HFF-Myc (cell line): ENCODE results near the gene KLHL18.
"Not testable (repeated sequence)": the region's sequence is repeated elsewhere in the genome, so short reads cannot be mapped to it uniquely, and the experiment has no call there.

Experiments
- DNase-seq: peaks from one replicate; pipeline ENCODE4 v3.0.0-alpha.2; 2011; ENCODE audit warnings: low read depth; ENCODE audit errors: extremely low read depth
- H3K4me3 ChIP-seq: replicated peaks from 2 replicates; pipeline ENCODE4 v1.5.1; 2011; ENCODE audit warnings: low read depth, mild to moderate bottlenecking, control low read depth, low read length
- TF ChIP-seq, protein P1 (sequence below): IDR thresholded peaks from 2 replicates; pipeline ENCODE4 v1.5.1; 2012; ENCODE audit warnings: mild to moderate bottlenecking, low read depth, low read length, control low read depth; ENCODE audit errors: missing control alignments

KLHL18 gene

DNA sequence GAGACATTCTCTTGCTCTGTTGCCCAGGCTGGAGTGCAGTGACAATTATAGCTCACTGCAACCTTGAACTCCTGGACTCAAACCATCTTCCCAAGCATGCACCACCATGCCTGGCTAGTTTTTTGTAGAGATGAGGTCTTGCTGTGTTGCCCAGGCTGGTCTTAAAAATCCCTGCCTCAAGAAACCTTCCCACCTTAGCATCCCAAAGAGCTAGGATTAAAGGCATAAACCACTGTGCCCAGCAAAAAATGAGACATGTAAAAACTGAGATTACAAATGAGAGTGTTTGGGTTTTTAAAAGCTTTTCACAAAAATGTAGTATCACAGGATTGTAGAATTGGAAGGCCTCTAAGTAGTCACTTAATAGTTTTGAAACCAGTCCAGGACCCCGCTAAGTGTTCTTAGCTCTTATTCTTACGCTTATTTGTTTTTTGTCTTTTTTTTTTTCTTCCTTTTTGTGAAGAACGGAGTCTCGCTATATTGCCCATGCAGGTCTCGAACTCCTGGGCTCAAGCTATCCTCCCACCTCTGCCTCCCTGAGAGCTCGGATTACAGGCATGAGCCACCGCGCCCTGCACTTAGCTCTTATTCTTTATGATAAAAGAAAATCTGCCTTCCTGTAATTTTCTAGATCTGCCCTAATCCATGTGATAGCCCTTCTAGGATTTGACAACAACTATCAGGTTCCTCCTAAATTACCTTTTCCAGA is 31.5 kb downstream of the KLHL18 start:
- TF ChIP-seq, protein P1, sequence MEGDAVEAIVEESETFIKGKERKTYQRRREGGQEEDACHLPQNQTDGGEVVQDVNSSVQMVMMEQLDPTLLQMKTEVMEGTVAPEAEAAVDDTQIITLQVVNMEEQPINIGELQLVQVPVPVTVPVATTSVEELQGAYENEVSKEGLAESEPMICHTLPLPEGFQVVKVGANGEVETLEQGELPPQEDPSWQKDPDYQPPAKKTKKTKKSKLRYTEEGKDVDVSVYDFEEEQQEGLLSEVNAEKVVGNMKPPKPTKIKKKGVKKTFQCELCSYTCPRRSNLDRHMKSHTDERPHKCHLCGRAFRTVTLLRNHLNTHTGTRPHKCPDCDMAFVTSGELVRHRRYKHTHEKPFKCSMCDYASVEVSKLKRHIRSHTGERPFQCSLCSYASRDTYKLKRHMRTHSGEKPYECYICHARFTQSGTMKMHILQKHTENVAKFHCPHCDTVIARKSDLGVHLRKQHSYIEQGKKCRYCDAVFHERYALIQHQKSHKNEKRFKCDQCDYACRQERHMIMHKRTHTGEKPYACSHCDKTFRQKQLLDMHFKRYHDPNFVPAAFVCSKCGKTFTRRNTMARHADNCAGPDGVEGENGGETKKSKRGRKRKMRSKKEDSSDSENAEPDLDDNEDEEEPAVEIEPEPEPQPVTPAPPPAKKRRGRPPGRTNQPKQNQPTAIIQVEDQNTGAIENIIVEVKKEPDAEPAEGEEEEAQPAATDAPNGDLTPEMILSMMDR = no peak
- no peak overlapping the region for H3K4me3 ChIP-seq
- DNase-seq = no peak

DNA sequence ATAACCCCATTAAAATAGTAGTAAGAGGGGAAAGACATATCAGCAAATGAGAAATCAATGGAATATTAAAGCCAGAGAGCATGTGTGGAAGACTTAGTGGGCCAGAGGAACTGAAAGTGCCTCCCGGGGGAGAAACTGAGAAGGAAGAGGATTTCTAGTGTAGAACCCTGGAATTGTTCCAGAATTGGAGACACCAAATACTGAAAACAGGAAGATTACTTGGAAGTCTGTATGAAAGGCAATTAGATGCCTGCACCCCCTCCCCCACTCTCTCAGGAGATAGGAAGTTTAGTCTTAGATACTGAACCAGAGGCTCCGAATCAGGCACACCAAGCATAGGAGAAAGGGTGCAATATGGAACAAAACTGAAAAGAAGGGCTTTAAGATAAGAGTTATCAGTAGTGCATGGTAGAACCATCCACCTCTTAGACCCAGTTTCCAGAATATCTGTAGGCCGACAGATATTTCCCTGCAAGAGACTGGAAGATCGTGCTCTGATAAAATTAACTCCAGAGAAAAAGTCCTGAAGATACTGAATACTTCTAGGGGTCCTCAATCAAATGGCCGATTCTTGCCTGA is 32.4 kb downstream of the KLHL18 start:
- H3K4me3 ChIP-seq = no peak overlapping the region
- DNase-seq = no peak
- TF ChIP-seq, protein P1 = no peak

GRCh38 chr3:47316151-47316550 is 33.4 kb downstream of the KLHL18 start:
- H3K4me3 ChIP-seq, DNase-seq: not testable (repeated sequence)

- no peak for DNase-seq
- no peak overlapping the region for H3K4me3 ChIP-seq
- TF ChIP-seq, protein P1 = no peak
Measured at GRCh38 chr3:47318916-47319315, 36.2 kb downstream of the KLHL18 start.

DNA sequence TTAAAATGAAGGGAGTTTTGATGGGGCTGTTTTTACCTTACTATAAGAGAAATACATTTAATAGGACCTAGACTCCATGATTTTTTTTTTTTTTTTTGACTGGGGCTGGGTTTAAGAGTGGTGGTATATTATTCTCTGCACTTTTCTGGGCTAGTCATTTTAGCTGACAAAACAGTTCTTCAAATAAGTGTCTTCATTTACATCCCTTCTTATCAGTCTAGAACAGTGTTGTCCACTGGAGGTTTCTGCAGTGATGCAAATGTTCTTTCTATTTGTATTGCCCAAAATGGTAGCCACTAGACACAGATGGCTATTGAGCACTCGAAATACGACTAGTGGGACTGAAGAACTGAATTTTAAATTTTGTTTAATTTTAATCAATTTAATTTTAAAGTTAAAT is 37.2 kb downstream of the KLHL18 start:
- DNase-seq = no peak
- TF ChIP-seq, protein P1 = no peak
- H3K4me3 ChIP-seq = no peak overlapping the region

DNA sequence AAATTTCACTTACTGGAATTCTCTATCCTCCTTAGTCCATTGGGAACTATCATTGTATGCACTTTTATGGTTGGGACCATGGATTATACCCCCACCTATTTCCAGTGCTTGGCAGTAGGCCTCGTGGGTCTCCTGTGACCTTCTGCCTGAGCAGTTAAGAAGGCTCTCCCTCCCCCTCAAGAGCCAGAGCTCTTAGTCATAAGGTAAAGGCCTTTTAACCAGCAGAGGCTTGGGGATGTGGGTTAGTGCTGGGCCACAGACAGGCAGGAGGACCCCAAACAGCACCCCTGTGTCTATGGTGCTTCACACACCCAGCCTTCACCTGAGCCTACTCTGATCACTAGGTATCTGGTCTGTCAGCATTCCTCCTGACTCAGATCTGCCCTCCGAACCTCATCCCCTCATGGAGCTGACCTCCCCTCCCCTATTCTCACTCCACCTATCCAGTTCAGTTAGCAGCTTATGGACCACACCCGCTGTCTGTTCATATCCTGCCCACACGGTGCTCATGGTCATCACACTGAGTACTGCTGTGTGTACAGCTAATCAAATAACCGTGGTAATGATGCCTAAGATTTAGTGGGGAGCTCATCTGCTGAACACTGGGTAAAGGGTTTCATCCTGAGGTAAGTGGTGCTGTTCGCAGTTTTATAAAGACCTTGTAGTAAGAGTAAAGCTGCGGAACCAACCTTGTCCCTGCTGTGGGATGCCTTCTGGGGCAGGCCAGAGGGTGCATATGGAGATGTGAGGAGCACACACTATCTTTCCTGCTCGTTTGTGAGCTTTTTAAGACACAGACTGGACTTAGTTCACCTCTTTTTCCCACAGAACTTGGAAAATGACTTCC is 40.9 kb downstream of the KLHL18 start:
- DNase-seq = no peak

More for the DNA sequence above, 40.9 kb downstream of the KLHL18 start:
- TF ChIP-seq, protein P1 = no peak
- H3K4me3 ChIP-seq = no peak overlapping the region
